ENCODE results near the gene CETP.
"Not testable (repeated sequence)": the region's sequence is repeated elsewhere in the genome, so short reads cannot be mapped to it uniquely, and the experiment has no call there.

Gene CETP

GRCh38 chr16:56982695-56983094 lies 20.9 kb downstream of the CETP start:
- DNase-seq, result no peak

GRCh38 chr16:56983211-56983751 lies 21.5 kb downstream of the CETP start:
- DNase-seq, result no peak

GRCh38 chr16:56984639-56985038 lies 22.9 kb downstream of the CETP start:
- no peak for DNase-seq

GRCh38 chr16:56985288-56985961 lies 23.7 kb downstream of the CETP start:
- DNase-seq, result no peak

- no peak for DNase-seq
These were observed 24.2 kb downstream of the CETP start for GRCh38 chr16:56985962-56986360.

- DNase-seq, result no peak
These were observed 24.6 kb downstream of the CETP start for GRCh38 chr16:56986361-56986760.

- not testable (repeated sequence) for DNase-seq
These were observed 25.2 kb downstream of the CETP start for GRCh38 chr16:56986908-56987307.

GRCh38 chr16:56987692-56988091 lies 25.9 kb downstream of the CETP start:
- no peak for DNase-seq

GRCh38 chr16:56988161-56988947 lies 26.6 kb downstream of the CETP start:
- no peak for DNase-seq

- DNase-seq, result peak; percentile 18
These were observed 27.5 kb downstream of the CETP start, which contains the start of gene NLRC5 for GRCh38 chr16:56988948-56989945. TSS of gene NLRC5 (plus strand) at chr16:56989557. CDS start at chr16:57020713, 31,156 bp downstream.

- DNase-seq, result no peak
These were observed 28.2 kb downstream of the CETP start for GRCh38 chr16:56989988-56990387.

- DNase-seq, result no peak
These were observed 28.9 kb downstream of the CETP start for GRCh38 chr16:56990407-56991286.

- not testable (repeated sequence) for DNase-seq
These were observed 30.7 kb downstream of the CETP start for GRCh38 chr16:56992431-56992830.

GRCh38 chr16:56993204-56993603 lies 31.5 kb downstream of the CETP start:
- DNase-seq, result no peak

GRCh38 chr16:56994311-56994710 lies 32.6 kb downstream of the CETP start:
- DNase-seq, result no peak

GRCh38 chr16:56995136-56995805 lies 33.5 kb downstream of the CETP start:
- DNase-seq, result no peak

GRCh38 chr16:56997264-56997663 lies 35.5 kb downstream of the CETP start:
- DNase-seq, result no peak

- DNase-seq, result no peak
These were observed 36.2 kb downstream of the CETP start for GRCh38 chr16:56997931-56998330.

- DNase-seq, result no peak
These were observed 36.6 kb downstream of the CETP start for GRCh38 chr16:56998352-56998751.

GRCh38 chr16:56998861-56999260 lies 37.1 kb downstream of the CETP start:
- DNase-seq, result no peak
